Stimulated activated naive B cell treated with anti-CD40 and anti-IgM and Interleukin-4, amounts not matched to agents 10 μg/mL and 1 μg/mL and 100 μg/mL, for 72 hours (primary cell): Measurements from ENCODE around the gene AIMP2.
"Not testable (repeated sequence)": the region's sequence is repeated elsewhere in the genome, so short reads cannot be mapped to it uniquely, and the experiment has no call there.

ENCODE experiments used
- ATAC-seq, 2 donors: fragments of 150-1000 bp; cut with Tn5 transposase; replicated peaks; 2 replicates each; pipeline ENCODE4 v1.10.0; 2021; ENCODE audit warnings: moderate library complexity in 1 of 2
- DNase-seq: peaks from one replicate; pipeline ENCODE4 v3.0.0; 2021
- H3K27ac Mint-ChIP-seq: one replicate; pipeline ENCODE4 v1.8.0; 2022; ENCODE audit warnings: mild to moderate bottlenecking, mixed read lengths
- H3K27me3 Mint-ChIP-seq, 2 donors: one replicate each; pipeline ENCODE4 v1.8.0; 2022; ENCODE audit warnings: mixed read lengths in 2 of 2
- H3K36me3 Mint-ChIP-seq, 2 donors: one replicate each; pipeline ENCODE4 v1.8.0; 2022; ENCODE audit warnings: mixed read lengths in 2 of 2, mild to moderate bottlenecking in 1 of 2
- H3K4me1 Mint-ChIP-seq, 2 donors: one replicate each; pipeline ENCODE4 v1.8.0; 2022; ENCODE audit warnings: mixed read lengths in 2 of 2, mild to moderate bottlenecking in 1 of 2
- H3K4me3 Mint-ChIP-seq, 2 donors: one replicate each; pipeline ENCODE4 v1.8.0; 2022; ENCODE audit warnings: mild to moderate bottlenecking in 2 of 2, mixed read lengths in 2 of 2, moderate library complexity in 1 of 2
- H3K9me3 Mint-ChIP-seq, 2 donors: one replicate each; pipeline ENCODE4 v1.8.0; 2022; ENCODE audit warnings: mixed read lengths in 2 of 2, mild to moderate bottlenecking in 1 of 2

The AIMP2 gene

GRCh38 chr7:6035165-6035564 lies 26.1 kb downstream of the AIMP2 start:
- H3K36me3 Mint-ChIP-seq = peaks cover 38 to 42% of the 10 kb centered on the region in 2 donors
- H3K4me1 Mint-ChIP-seq = peaks cover 7 to 8% of the 10 kb centered on the region in 2 donors
- H3K4me3 Mint-ChIP-seq = no peak overlapping the region
- H3K27ac Mint-ChIP-seq = peak overlapping the region; percentile 70
- no peak for ATAC-seq
- H3K9me3 Mint-ChIP-seq = no peaks in the 10 kb centered on the region
- H3K27me3 Mint-ChIP-seq = no peaks in the 10 kb centered on the region
- no peak for DNase-seq

DNA sequence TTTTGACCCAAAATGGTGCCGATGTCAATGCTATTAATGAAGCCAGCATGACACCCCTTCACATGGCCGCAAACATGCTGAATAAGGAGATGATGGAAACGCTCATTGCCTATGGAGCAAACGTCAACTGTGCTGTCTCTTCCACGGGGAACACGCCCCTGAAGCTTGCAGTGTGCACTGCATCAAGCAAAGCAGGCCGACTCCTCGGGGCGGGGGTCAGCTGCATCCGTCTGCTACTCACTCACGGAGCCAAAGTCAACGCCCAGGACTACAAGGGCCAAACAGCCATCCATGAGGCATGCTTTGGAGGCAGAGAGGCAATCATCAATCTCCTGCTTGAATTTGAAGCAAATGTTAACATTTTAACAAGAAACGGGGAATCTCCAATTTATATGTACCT lies 26.6 kb downstream of the AIMP2 start:
- ATAC-seq (no peak), DNase-seq (no peak)
- Mint-ChIP-seq H3K27ac (no peak overlapping the region), H3K36me3 (peaks cover 40 to 44% of the 10 kb centered on the region in 2 donors), H3K27me3 (no peaks in the 10 kb centered on the region), H3K4me3 (no peak overlapping the region), H3K4me1 (peaks cover 7 to 9% of the 10 kb centered on the region in 2 donors), H3K9me3 (no peaks in the 10 kb centered on the region)

GRCh38 chr7:6049780-6050179 lies 40.7 kb downstream of the AIMP2 start:
- Mint-ChIP-seq H3K4me3 (no peak overlapping the region), H3K27me3 (no peaks in the 10 kb centered on the region), H3K9me3 (no peaks in the 10 kb centered on the region), H3K4me1 (peaks cover 0 to 3% of the 10 kb centered on the region in 2 donors), H3K36me3 (peaks cover 8 to 25% of the 10 kb centered on the region in 2 donors), H3K27ac (no peak overlapping the region)
- DNase-seq = no peak
- no peak for ATAC-seq

DNA sequence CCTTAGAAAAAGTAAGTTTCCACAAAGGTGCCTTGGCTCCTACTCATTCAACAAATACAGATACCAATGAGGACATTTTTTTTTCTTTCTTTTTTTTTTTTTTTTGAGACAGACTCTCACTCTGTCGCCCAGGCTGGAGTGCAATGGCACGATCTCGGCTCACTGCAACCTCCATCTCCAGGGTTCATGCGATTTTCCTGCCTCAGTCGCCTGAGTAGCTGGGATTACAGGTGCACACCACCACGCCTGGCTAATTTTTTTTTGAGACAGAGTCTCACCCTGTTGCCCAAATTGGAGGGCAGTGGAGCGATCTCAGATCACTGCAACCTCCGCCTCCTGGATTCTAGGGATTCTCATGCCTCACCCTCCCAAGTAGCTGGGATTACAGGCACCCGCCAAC lies 42.1 kb downstream of the AIMP2 start:
- not testable (repeated sequence) for H3K27ac Mint-ChIP-seq, H3K27me3 Mint-ChIP-seq, H3K9me3 Mint-ChIP-seq, H3K4me3 Mint-ChIP-seq, DNase-seq, ATAC-seq, H3K4me1 Mint-ChIP-seq
- peaks cover 8 to 26% of the 10 kb centered on the region in 2 donors for H3K36me3 Mint-ChIP-seq

- Mint-ChIP-seq H3K4me1 (peaks cover 5 to 25% of the 10 kb centered on the region in 2 donors), H3K27me3 (no peaks in the 10 kb centered on the region), H3K36me3 (peaks cover 0 to 11% of the 10 kb centered on the region in 2 donors), H3K9me3 (no peaks in the 10 kb centered on the region), H3K27ac (no peak overlapping the region), H3K4me3 (no peak overlapping the region)
- ATAC-seq = no peak
- DNase-seq = no peak
Measured at GRCh38 chr7:6056616-6057015, 47.5 kb downstream of the AIMP2 start.

DNA sequence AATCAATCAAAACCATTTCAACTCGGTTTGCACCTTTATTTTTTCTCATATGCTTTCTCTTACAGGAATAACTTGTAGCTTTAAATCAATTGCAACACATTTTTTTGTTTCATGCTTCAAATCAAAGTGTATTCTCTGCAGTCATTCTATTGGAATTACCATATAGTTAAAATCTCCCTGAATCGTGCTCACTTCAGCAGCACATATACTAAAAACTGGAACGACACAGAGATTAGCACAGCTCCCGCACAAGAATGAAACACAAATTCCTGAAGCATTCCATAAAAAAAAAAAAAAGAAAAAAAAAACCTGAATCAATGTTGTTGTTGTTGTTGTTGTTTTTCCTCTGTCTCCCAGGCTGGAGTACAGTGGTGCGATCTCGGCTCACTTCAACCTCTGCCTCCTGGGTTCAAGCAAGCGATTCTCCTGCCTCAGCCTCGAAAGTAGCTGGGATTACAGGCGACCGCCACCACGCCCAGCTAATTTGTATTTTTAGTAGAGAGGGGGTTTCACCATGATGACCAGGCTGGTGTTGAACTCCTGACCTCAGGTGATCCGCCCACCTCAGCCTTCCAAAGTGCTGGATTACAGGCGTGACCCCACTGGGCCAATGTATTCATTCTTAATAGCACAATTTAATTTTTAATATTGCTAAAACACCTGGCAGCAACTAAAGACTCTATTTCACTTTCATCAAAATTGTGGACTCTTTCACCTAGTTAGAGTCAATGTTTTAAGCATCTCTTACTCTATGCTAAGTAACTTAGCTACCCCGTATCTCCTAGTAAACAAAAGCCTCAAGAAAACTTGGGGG lies 48.5 kb downstream of the AIMP2 start:
- Mint-ChIP-seq H3K4me1 (peaks cover 5 to 25% of the 10 kb centered on the region in 2 donors), H3K27ac (no peak overlapping the region), H3K36me3 (peaks cover 0 to 11% of the 10 kb centered on the region in 2 donors), H3K9me3 (no peaks in the 10 kb centered on the region), H3K4me3 (peak overlapping the region; percentile 92 to 94), H3K27me3 (no peaks in the 10 kb centered on the region)
- no peak for ATAC-seq
- no peak for DNase-seq

DNA sequence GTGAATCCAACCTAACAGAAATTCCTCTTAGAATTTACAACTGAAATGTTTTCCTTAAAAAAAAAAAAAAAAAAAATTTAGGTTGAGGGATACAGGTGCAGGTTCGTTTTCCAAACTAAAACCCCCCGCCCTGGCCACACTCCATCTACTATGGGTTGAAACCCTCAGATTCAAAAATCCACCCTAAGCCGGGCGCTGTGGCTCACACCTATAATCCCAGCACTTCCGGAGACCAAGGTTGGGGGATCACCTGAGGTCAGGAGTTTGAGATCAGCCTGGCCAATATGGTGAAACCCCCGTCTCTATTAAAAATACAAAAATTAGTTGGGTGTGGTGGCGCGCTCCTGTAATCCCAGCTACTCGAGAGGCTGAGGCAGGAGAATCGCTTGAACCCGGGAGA lies 50.9 kb downstream of the AIMP2 start:
- H3K27me3 Mint-ChIP-seq, H3K36me3 Mint-ChIP-seq, DNase-seq, ATAC-seq, H3K27ac Mint-ChIP-seq, H3K4me3 Mint-ChIP-seq, H3K9me3 Mint-ChIP-seq: not testable (repeated sequence)
- H3K4me1 Mint-ChIP-seq = peaks cover 5 to 21% of the 10 kb centered on the region in 2 donors

DNA sequence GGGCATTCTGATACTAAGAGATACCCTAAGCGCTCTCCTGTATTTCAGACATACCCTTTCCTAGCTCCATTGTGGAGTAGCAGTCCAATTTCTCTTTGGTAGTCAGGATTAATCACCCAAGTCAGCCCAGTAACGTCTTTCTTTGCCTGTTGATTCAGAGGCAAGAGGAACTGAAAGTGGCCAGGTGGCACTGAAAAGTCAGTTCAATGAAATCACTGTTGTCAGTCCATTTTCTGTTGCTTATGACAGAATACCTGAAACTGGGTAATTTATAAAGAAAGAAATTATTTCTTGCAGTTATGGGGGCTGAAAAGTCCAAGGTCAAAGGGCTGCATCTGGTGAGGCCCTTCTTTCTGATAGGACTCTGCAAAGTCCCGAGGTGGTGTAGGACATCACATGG lies 62.3 kb downstream of the AIMP2 start:
- Mint-ChIP-seq H3K4me1 (peaks cover 7 to 14% of the 10 kb centered on the region in 2 donors), H3K27ac (peak overlapping the region; percentile 6), H3K4me3 (no peak overlapping the region), H3K9me3 (no peaks in the 10 kb centered on the region), H3K27me3 (no peaks in the 10 kb centered on the region), H3K36me3 (no peaks in the 10 kb centered on the region)
- ATAC-seq = peak; percentile 88 to 91
- DNase-seq = peak; percentile 10
